Retinal pigment epithelial cell (primary cell): ENCODE data around the gene PGM1.

Experiments
- DNase-seq: peaks from one replicate; pipeline ENCODE4 v3.0.0-alpha.2; 2010; ENCODE audit warnings: low read depth
- H3K4me3 ChIP-seq: 2 replicates; pipeline ENCODE4 v1.5.1; 2011; ENCODE audit warnings: mild to moderate bottlenecking, low read length, control low read depth, moderate library complexity
- CTCF ChIP-seq: conservative IDR thresholded peaks from 2 replicates; pipeline ENCODE4 v1.5.1; 2011; ENCODE audit warnings: low read depth, low read length, control low read depth, inconsistent platforms

PGM1 gene

GRCh38 chr1:63590166-63590560 lies 3.0 kb upstream of the PGM1 start:
- no peak for DNase-seq
- no peak for TF ChIP-seq CTCF
- no peak overlapping the region for H3K4me3 ChIP-seq

- no peak for DNase-seq
- H3K4me3 ChIP-seq, result peak overlapping the region; percentile 81
- no peak for TF ChIP-seq CTCF
Observed at GRCh38 chr1:63592536-63593302, 492 bp upstream of the PGM1 start.

- TF ChIP-seq CTCF, result no peak
- H3K4me3 ChIP-seq, result peak overlapping the region; percentile 81
- peak; percentile 23 for DNase-seq
Observed at GRCh38 chr1:63593886-63594605, 835 bp downstream of the PGM1 start.

GRCh38 chr1:63595435-63595834 lies 2.2 kb downstream of the PGM1 start:
- no peak for TF ChIP-seq CTCF
- no peak for DNase-seq
- no peak overlapping the region for H3K4me3 ChIP-seq

GRCh38 chr1:63599799-63600198 lies 6.6 kb downstream of the PGM1 start:
- no peak for DNase-seq
- no peak overlapping the region for H3K4me3 ChIP-seq
- no peak for TF ChIP-seq CTCF

- DNase-seq, result no peak
Observed at GRCh38 chr1:63600248-63600647, 7.0 kb downstream of the PGM1 start.

More at GRCh38 chr1:63600248-63600647, 7.0 kb downstream of the PGM1 start:
- H3K4me3 ChIP-seq, result no peak overlapping the region
- TF ChIP-seq CTCF, result no peak
